Gastroesophageal sphincter (tissue), 3 donors: ENCODE measurements around the gene SCIN.
"Not testable (repeated sequence)": the region's sequence is repeated elsewhere in the genome, so short reads cannot be mapped to it uniquely, and the experiment has no call there.

ENCODE experiments used
- POLR2A ChIP-seq, 2 donors: fragments of 450-650 bp; IDR thresholded peaks; one replicate each; pipeline ENCODE4 v1.6.1; 2017; ENCODE audit warnings: antibody characterized with exemption in 2 of 2, mild to moderate bottlenecking in 2 of 2, moderate library complexity in 1 of 2
- TF ChIP-seq, protein P1 (sequence below), 4 experiments: fragments of 200-600 bp in 2 of 4; fragments of 450-650 bp in 2 of 4; sonication (generic) in 1 of 4; IDR thresholded peaks; one replicate each; pipeline ENCODE4 v1.5.1; 2017 to 2019; ENCODE audit warnings: antibody characterized with exemption in 4 of 4, mild to moderate bottlenecking in 2 of 4, moderate library complexity in 2 of 4

DNA sequence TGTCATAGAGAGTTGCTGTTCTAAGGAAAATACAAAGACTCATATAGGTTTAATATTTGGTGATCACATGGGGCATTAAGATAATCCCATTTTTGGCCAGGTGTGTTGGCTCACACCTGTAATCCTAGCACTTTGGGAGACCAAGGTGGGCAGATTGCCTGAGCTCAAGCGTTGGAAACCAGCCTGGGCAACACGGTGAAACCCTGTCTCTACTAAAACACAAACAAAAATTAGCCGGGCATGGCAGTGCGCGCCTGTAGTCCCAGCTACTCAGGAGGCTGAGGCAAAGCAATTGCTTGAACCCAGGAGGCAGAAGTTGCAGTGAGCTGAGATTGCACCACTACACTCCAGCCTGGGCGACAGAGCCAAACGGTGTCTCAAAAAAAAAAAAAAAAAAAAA lies 102.9 kb downstream of the SCIN start:
- not testable (repeated sequence) for TF ChIP-seq POLR2A (IDR thresholded peaks at IDR 0.05)
- TF ChIP-seq, protein P1, sequence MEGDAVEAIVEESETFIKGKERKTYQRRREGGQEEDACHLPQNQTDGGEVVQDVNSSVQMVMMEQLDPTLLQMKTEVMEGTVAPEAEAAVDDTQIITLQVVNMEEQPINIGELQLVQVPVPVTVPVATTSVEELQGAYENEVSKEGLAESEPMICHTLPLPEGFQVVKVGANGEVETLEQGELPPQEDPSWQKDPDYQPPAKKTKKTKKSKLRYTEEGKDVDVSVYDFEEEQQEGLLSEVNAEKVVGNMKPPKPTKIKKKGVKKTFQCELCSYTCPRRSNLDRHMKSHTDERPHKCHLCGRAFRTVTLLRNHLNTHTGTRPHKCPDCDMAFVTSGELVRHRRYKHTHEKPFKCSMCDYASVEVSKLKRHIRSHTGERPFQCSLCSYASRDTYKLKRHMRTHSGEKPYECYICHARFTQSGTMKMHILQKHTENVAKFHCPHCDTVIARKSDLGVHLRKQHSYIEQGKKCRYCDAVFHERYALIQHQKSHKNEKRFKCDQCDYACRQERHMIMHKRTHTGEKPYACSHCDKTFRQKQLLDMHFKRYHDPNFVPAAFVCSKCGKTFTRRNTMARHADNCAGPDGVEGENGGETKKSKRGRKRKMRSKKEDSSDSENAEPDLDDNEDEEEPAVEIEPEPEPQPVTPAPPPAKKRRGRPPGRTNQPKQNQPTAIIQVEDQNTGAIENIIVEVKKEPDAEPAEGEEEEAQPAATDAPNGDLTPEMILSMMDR (IDR thresholded peaks at IDR 0.05), result not testable (repeated sequence)
